ENCODE results near the gene SAA2.
"Not testable (repeated sequence)": the region's sequence is repeated elsewhere in the genome, so short reads cannot be mapped to it uniquely, and the experiment has no call there.

SAA2 gene

DNA sequence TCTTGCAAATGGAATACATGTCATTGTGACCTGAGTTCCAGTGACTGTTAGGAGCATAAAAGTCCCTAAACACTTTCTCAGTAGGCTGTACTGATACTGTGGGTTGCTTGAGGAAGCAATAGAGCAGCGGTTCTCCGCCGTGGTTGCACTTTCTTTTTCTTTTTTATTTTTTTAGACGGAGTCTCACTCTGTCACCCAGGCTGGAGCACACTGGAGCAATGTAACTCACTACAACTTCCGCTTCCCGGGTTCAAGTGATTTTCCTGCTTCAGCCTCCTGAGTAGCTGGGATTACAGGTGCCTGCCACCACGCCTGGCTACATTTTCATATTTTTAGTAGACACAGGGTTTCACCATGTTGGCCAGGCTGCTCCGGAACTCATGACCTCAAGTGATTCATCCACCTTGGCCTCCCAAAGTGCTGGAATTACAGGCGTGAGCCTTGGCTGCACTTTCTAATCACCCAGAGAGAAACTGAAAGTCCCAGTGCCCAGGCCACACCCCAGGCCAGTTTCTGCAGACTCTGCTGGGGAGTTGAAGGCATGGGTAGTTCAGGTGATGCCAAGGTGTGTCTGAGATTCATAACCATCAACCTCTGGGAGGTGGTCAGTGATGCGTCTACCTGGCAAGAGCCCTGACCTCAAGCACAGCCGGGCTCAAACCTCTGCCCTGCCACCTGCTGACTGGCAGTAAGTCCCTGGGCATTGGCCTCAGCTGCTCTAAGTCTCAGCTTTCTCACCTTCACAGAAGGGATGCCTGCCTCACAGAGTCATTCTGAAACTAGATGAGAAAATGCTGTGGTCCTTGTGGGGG is 1.9 kb downstream of the SAA2 start:
- peak; percentile 49 for DNase-seq

DNA sequence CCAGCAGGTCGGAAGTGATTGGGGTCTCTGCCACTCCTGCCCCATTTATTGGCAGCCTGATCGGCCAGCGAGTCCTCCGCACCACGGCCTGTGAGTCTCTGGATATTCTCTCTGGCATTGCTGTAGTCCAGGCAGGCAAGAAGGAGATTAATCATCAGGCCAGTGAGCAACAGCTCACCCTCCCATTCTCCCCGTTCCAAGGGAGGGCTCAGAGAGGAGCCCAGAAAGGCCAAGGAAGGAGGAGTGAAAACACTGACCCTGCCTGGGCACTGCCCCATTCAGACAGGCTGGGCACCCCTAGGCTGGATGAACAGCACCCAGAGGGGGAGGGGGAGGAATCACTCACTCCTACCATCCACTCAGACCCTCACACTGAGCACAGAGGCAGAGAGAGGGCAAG is 3.1 kb downstream of the SAA2 start:
- DNase-seq, result no peak

DNA sequence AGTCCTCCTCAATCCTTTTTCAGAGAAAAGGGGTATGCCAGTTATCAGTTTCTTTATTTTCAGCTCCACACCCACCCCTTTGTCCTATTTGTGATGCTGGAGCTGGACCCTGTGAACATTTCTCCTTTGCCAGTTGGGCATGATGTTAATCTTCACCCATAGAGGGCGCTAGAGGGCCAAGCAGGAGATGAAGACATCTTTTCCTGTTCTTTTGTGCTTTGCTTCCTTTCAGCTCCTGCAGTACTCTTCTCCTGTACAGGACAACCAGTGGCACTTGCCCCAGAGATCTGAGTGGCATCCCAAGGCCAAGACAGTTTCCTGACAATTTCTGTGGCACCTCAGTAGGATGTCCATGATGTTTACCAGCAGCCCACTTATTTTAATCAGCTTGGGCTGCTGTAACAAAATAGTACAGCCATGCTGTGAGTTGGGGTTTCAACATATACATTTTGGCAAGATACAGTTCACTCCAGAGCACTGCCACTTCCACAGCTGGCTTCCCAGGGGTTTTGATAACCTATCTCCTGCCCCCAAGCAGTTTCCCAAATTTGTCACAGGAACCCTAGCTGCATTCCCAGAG is 4.6 kb downstream of the SAA2 start:
- DNase-seq, result peak; percentile 84

DNA sequence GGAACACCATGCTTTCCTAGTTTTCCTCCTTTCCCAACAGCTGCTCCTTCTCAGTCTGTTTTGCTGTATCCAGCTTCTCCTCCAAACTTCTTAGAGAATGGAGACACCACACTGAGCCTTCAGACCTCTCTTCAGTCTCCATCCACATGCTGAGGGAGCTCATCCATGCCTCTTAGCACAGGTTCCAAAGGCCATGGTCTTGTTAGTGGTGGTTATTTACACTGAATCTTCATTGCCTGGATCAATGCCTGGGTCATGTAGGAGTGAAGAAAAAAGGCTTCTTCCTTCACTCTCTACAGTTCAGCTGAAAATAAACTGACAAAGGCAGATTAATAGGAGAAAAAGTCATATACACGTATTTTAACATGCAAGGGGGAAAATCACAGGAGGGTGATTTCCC is 8.8 kb downstream of the SAA2 start:
- no peak for DNase-seq

DNA sequence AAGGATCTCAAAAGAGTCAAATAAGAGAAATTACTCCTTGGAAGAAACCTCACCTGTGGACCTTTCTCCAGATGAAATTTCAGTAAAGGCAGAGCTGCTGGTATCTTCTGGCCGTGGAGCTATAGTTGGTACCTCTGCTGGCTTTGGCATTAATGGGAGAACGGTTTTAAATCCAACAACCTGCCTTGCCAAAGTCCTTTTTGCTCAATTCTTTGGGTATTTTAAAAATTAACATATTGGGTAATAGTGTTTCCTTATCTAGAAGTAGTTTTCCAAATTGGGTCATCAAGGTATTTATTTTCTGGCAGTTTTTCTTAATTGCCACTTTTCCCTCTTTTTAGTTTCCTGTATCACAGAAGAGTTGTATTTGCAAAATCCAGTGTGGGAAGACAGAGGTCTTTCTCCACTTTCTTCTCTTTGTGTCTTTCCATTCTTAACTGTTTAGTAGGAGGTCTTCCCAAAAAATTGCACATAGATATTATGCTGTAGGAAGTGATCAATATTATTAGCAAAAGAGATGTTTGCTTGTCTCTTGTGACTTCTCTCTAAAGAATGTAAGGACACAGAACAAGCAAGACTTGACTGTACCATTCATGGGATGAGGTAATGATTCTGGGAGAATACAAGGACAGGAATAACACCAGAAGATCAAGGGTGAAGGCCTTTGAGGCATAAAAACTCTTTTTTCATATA is 11.7 kb downstream of the SAA2 start, which contains the start of gene SAA4:
SAA4 (minus strand) TSS at position 139 of the 693 bp plus-strand sequence. CDS start 876 bp downstream, outside the sequence.
- DNase-seq, result no peak

DNA sequence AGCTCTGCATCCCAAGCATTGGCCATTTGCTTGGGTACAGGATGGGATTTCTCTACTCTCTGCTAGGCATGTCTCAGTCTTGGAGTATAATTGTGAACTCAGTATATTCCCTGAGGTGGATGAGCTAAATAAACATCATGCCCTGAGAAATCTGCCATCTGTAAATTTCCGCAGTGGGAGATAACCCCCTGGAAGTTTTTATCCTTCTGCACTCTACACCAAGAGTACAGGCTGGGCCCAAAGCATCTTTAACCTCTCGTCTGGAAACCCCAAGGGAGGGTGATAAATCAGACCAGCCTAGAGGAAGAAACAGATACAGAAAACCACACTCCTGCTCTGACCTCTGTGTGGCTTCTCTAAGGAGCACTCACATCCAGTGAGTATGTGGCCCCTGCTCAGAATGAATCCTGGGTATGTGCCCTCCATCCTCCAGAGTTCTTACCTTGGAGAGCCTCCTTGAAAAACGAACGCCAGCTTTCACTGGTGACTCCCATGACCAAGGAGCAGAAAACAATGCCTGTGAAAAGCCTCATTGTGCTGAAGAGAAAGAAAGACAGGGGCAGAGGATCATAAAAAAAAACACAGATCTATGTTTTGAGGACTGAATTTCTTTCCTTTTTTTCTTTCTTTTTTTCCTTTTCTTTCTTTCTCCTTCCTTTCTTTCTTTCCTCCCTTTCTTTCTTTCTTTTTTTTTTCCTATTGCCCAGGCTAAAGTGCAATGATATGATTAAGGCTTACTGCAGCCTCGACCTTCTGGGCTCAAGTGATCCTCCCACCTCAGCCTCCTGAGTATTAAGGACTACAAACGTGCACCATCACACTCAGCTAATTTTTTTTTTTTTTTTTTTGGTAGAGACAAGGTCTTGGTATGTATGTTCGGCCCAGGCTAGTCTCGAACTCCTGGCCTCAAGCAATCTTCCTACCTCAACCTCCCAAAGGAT is 12.8 kb downstream of the SAA2 start:
- no peak for DNase-seq

DNA sequence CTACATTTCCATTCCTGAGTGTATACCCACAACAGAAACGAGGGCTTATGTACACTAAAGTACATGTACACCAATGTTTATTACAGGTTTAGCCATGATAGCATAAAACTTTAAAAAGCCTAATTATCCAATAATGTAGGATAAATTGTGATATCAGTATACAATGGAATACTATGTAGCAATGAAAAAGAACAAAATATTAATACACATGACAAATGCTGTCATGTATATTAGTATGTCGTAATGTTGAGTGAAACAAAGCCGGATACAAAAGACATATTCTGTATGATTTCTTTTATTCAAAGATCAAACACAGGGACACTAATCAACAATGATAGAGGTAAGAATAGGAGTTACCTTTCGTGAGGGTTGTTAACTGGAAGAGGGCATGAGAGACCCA is 14.6 kb downstream of the SAA2 start:
- no peak for DNase-seq

DNA sequence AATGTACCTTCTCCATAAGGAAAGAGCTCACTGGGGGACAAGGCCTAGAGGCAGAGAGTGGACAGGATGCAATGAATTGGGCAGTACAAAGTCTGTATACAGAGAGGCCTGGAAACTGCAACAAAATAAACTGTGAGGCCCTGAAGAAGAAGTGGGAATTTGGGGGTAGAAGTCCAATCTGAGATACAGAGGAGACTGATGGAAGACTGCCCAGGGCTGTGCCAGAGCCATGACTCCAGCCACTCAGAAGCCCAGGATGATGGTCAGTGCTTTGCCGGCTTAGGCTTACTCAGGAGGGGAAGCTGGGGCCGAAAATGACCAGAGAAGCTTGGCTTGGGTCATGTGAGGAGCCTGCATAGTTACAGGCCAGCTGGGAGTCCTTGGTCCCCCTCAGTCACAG is 17.6 kb downstream of the SAA2 start:
- DNase-seq, result no peak

DNA sequence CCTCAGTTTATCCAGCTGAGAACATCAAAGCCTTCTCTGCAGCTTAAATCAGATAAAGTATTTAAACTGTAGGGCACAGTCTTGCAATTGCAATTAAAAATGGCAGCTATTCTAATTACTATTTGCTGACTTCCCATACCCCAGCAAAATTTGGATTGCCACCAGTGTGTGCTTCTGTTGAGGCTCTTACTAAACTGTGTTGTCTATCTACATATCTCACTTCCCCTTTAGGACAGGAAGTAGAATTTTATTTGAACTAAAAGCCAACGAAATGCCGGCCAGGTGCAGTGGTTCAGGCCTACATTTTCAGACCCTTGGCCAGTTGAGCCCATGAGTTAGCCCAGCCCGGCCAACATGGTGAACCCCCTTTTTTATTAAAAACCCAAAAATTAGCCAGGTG is 19.0 kb downstream of the SAA2 start:
- DNase-seq, result no peak

DNA sequence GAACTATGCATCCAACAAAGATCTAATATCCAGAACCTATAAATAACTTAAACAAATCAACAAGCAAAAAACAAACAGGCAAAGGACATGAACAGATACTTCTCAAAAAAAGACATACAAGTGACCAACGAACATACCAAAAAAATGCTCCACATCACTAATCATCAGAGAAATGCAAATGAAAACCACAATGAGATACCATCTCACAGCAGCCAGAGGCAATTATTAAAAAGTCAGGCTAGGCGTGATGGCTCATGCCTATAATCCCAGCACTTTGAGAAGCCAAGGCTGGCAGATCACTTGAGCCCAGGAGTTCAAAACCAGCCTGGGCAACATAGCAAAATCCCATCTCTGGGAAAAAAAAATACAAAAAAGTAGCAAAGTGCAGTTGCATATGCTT is 22.6 kb downstream of the SAA2 start:
- no peak for DNase-seq

DNA sequence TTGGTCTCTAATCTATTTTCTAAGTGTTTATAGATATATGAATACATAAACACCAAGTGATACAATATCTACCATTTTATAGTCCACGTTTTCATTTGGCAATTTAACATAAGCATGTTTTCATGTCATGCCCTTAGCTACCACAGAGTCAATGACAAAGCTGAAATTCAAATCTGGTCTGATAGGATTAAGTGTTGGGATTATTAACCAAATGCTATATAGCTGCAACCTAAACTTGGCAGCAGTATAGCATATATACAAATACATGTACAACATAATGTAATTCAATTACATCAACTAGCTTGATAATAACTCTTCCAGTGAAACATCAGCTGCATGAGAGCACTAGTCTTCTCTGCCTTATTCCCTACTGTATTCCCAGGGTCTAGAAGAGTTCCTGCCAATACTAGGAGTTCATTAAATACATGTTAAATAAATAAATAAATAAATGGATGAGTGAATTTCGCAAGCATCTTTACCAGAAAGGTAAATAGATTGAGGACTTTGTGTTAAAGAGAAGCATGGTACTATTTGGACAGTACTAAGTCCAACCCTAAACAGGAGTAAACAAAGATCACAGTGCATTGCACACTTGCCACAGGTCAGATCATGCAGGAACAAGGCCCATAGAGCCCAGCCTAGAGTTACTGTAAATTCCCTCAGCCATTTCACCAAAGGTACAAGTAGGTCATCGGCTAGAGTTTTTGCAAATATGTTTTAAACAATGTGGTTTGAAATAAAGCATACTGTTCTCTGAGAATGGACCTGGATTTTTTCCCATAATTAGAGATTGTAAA is 24.7 kb downstream of the SAA2 start:
- no peak for DNase-seq

DNA sequence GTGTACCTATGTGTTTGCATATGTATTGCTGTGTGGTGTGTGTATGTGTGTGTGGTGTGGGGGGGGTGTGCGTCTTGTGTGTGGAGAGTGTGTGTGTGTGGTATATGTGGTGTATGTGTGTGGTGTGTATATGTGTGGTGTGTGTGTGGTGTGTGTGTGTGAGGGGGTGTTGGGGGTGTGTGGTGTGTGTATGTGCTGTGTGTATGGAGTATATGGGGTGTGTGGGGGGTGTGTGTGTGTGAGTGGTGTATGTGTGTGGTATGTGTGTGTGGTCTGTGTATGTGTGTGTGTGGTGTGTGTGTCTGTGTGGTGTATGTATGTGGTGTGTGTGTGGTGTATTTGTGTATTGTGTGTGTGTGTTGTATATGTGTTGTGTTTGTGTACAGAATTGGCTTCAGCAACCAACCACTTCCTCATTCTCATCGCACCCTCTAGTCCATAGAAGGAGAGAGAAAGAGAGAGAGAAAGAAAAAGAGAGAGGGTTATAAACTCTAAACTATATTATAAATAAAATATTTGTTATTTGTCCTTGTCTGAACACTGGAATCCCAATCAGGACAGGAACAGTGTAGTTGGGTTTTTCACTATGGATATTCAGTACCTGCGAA is 25.6 kb downstream of the SAA2 start:
- DNase-seq, result no peak

DNA sequence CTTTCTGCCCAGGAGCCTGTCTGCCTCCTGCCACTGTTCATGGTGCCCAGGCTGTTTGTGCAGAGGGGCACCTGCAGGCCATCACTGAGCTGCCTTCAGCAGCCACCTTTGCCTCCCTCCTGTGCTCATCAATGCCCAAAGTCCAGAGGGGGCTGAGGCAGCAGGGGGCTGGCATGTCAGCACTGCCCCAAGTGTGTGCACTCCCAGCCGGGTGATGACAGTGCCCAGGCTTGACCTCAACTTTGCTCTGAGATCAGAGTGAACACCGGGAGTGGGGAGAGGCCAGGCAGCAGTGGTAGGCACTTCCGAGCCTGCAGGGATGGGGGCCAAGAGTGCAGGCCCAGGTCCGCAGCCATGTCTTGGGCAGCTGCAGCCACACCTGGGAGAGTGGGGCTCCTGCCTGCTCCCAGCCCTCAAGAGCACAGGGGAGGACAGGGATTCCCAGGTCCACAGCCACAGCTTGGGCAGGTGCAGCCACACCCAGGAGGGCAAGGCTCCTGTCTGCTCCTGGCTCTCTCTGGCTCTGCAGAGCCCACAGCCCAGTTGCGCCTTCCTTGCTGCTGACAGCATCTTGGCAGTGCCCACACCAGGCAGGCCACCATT is 27.1 kb downstream of the SAA2 start:
- DNase-seq, result no peak

DNA sequence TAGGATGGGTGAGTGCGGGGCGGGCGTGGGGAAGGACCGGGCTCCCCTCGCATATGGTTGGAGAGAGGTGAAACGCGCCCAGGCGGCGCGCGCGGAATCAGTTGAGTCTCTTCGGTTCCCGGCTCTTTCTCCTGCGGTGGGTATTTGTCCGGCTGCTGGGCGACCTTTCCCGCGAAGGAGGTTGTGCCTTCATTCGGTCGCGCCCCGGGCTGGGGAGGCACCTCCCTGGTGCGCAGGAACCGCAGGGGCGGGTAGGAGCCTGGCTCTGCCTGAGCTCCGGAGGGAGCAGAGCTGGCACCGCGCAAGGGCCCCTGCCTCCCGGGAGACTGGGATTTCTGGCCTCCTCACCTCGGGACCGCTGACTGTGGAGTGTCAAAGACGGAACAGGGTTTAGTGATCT is 39.4 kb downstream of the SAA2 start:
- DNase-seq, result no peak

DNA sequence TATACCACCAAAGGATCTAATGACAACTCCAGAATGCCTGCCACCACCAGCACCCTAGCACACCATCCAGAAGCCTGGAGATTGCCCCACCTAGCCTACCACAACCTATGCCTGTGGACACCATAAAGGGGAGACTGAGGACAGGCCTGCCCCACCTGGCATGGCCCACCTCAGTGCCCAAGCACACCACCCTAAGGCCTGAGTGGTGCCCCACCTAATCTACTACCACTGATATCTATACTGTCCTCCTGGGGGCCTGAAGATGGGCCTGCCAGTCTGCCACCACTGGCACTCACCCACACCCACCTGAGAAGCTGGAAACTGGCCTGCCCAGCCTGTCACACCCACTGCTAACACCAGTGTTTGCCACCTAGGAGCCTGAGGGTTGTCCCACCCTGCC is 43.7 kb downstream of the SAA2 start:
- DNase-seq, result no peak

DNA sequence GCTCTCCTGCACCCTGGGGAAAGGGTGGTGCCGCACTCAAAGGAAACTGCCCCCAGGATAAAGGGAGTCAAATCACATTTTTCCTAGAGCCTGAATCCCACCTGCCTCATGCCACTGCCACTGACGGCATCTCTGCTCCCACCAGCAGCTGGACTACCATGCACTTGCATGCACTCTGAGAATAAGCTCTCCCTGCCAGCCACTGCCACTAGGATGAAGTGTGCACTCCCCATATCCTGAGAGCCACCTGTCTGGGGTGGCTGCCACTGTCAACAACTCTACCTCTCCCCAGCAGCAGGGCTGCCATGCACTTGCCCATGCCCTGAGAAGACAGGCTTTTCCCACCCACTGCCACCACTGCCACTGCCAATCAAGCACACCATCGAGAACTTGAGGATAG is 44.2 kb downstream of the SAA2 start:
- DNase-seq, result no peak

DNA sequence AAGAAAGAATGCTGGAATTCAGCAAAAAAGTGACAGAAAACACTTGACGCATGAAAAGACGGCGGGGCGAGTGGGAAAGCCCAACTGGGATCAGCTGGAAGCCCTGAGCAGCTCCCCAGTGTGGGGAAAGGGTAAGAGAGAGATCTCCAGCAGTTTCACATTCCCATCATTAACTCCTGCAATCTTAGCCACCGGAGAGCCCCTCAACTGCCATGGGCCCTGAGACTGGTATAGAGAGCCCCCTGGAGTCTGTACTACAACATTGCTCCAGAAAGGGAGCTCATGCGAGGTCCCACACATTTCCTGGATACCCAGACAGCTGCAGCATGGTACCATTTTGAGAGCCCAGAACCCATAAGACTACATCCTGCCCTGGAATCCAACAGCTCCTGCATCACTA is 44.7 kb downstream of the SAA2 start:
- no peak for DNase-seq

DNA sequence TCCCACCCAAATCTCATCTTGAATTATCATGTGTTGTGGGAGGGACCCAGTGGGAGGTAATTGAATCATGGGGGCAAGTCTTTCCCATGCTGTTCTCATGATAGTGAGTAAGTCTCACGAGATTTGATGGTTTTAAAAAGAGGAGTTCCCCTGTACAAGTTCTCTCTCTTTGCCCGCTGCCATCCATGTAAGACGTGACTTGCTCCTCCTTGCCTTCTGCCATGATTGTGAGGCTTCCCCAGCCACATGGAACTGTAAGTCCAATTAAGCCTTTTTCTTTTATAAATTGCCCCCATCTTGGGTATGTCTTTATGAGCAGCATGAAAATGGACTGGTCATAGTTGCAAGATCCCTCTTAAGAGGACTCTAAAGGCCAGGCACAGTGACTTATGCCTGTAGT is 50.7 kb downstream of the SAA2 start:
- DNase-seq, result not testable (repeated sequence)

DNA sequence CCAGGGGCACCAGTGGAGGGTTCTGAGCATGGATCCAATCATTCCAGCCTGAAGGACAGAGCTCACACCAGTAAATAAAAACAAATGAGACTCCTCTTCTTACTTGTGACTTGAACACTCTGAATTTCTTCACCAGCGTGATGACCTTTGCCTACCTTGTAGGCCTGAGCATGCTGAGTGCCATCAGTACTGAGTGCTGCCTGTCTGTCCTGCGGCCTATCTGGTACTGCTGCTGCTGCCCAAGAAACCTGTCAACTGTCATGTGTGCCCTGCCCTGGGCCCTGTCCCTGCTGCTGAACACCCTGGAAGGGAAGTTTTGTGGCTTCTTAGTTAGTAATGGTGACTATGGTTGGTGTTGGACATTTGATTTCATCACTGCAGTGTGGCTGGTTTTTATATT is 51.9 kb downstream of the SAA2 start:
- no peak for DNase-seq
